ENCODE results near the gene PGBD5.
"Not testable (repeated sequence)": the region's sequence is repeated elsewhere in the genome, so short reads cannot be mapped to it uniquely, and the experiment has no call there.

The PGBD5 gene, protein sequence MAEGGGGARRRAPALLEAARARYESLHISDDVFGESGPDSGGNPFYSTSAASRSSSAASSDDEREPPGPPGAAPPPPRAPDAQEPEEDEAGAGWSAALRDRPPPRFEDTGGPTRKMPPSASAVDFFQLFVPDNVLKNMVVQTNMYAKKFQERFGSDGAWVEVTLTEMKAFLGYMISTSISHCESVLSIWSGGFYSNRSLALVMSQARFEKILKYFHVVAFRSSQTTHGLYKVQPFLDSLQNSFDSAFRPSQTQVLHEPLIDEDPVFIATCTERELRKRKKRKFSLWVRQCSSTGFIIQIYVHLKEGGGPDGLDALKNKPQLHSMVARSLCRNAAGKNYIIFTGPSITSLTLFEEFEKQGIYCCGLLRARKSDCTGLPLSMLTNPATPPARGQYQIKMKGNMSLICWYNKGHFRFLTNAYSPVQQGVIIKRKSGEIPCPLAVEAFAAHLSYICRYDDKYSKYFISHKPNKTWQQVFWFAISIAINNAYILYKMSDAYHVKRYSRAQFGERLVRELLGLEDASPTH

DNA sequence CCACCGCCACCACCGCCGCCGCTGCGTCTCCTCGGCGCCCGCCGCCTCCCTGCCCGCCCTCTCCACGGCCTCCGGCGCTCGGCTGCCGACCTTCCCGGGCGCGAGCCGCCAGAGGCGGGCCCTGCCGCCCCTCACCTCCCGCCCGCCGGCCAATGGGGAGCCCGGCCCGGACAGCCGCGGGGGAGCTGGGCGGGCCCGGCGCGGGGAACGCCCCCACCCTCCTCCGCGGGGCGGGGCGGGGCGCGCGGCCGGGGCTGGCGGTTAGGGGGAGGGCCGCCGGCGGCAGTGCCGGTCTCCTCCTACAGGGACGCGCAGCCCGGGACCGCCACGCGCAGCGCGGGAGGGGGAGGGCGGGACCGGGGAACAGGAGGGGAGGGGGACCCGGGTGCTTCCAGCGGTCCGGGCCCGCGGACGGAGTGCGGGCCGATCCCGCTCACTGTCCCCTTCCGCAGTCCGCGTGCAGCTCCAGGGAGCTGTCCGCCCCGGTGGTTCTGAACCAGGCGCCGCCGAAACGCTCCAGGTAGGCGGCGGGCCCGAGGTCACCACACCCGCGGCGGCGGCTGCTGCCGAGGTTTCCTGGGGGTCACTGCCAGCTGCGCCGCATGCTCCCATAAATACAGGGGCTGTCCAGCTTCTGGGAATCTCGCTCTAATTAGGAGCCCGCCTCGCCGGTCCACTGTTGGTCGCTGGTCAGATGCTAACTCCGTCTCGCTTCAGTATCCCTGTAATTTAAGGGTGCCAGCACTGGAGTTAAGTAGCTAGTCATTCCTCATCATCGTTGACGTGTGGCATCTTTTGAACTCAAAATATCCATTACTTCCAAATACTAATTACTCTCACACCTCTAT, at the start of gene PGBD5:
TSS of gene PGBD5 (minus strand) at position 87 of the 848 bp plus-strand sequence. CDS start 404 bp downstream, outside the sequence.
- DNase-seq (ENCODE audit: low read depth, low spot score), result peak; percentile 88

DNA sequence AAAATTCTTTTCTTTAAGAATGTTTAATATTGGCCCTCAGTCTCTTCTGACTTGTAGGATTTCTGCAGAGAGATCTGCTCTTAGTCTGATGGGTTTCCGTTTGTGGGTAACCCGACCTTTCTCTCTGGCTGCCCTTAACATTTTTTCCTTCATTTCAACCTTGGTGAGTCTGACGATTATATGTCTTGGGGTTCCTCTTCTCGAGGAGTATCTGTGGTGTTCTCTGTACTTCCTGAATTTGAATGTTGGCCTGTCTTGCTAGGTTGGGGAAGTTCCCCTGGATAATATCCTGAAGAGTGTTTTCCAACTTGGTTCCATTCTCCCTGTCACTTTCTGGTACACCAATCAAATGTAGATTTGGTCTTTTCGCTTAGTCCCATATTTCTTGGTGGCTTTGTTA, 48.8 kb upstream of the PGBD5 start:
- not testable (repeated sequence) for DNase-seq (ENCODE audit: low read depth, low spot score)

DNA sequence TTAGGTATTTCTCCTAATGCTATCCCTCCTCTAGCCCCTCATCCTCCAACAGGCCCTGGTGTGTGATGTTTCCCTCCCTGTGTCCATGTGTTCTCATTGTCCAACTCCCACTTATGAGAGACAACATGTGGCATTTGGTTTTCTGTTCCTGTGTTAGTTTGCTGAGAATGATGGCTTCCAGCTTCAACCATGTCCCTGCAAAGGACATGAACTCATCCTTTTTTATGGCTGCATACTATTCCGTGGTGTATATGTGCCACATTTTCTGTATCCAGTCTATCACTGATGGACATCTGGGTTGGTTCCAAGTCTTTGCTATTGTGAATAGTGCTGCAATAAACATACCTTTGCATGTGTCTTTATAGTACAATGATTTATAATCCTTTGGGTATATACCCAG, 44.6 kb upstream of the PGBD5 start:
- not testable (repeated sequence) for DNase-seq (ENCODE audit: low read depth, low spot score)

DNA sequence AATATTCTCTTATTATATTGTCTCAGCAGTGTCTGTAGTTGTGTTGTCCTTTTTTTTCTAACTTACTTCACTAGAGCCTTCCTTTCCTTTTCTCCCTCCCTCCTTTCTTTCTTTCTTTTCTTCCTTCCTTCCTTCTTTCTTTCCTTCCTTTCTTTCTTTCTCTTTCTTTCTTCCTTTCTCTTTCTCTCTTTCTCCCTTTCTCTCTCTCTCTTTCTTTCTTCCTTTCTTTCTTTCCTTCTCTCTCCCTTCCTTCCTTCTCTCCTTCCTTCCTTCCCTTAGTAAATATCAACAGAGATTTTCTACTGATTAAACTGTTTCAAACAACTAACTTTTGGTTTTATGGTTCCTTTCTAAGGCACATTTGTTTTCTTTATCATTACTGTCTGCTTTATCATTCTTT, 43.1 kb upstream of the PGBD5 start:
- no peak for DNase-seq (ENCODE audit: low read depth, low spot score)

DNA sequence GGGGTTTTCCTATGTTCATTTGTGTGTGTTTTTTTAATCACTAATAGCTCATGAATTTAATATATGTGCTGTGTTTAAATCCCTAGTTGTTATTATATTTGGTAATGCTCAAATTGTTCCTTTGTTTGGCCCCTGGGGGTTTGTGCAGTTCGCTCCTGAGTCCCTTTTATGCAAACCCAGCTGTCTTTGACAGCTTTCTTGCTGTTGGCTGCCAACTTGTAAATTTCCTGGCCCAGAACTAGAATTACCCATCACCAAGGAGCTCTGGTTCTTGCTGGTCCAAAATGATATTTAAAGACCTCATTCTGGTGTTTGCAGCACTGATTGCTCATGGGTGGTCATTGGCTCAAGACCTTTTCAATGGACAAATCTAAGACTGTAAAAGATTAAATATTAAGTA, 39.6 kb upstream of the PGBD5 start:
- DNase-seq (ENCODE audit: low read depth, low spot score), result no peak

DNA sequence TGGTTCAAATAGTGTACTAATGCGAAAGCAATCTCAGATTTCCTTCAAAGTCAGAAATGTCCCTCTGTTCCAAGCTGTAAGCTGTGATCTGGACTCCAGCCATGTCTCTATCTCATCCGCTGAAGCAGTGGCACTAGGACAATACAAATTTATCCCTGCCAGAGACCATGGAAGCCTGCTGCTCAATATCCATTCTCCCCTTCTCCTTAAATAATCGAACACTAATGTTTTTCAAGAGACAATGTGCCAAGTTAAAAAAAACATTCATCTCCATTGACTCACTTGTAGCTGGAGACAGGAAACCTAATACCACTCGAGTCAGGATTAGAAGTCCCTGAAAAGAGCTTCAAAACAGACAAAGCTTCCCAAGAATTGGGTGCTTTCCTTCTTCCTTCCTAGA, 38.5 kb upstream of the PGBD5 start:
- DNase-seq (ENCODE audit: low read depth, low spot score), result peak; percentile 1

DNA sequence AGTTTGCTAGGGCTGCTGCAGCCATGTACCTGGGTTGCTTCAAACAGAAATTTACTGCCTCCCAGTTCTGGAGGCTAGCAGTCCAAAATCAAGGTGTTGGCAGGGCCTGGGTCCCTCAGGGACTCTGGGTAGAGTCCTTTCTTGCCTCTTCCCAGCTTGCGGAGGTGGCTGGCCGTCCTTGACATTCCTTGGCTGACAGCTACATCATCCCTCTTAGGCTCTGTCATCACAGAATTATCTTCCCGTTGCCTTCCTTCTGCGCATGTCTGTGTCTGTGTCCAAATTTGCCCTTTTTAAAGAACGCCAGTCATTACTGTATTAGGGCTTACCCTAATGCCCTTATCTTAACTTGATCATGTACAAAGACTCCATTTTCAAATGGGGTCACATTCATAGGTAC, 37.6 kb upstream of the PGBD5 start:
- DNase-seq (ENCODE audit: low read depth, low spot score), result no peak

DNA sequence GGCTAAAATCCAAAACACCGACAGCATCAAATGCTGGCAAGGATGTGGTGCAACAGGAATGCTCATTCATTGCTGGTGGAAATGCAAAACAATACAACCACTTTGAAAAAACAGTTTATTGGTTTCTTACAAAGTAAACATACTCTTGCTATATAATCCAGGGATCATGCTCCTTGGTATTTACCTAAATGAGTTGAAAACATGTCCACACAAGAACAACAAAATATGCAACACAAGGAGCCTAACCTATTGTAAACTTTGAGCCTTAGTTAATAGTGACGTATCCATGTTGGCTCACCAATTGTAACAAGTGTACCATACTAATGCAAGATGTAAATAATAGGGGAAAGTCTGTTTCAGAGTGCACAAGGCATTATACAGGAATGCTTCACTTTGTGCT, 37.2 kb upstream of the PGBD5 start:
- DNase-seq (ENCODE audit: low read depth, low spot score), result no peak

DNA sequence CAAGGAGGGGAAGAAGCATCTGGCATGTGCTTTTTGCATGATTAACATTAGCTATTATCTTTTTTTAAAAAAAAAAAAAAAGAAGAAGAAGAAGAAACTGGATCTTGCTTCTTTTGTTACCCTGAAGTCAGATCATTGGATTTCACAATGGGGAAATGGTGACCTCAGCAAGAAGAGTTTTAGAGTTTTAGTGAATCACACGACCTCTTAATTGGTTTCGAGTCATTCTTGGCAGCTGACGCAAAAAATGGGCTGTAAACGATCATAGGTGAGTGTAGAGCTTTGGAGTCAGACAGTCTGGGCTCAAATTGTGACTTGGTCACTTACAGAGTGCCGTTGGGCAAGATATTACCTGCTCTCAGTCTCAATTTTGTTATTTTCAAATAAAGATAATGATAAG, 33.3 kb upstream of the PGBD5 start:
- DNase-seq (ENCODE audit: low read depth, low spot score), result peak; percentile 12

DNA sequence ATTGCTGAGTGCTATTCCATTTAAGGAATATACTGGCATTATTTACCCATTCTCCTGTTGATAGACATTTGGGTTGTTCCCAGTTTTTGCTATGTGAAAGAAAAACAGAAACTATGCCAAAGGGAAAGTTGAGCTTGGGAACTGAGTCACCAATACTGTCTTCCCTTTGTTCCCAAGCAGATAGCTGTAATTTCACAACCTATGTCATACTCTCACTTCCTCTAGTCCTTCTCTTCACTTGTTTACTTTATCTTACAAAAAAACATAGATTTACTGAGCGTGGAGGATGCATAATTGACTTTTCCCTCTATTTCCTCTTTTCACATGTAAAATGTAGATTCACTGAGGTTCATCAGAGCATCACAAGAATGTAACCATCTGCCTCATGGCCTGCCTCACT, 32.4 kb upstream of the PGBD5 start:
- peak; percentile 15 for DNase-seq (ENCODE audit: low read depth, low spot score)

DNA sequence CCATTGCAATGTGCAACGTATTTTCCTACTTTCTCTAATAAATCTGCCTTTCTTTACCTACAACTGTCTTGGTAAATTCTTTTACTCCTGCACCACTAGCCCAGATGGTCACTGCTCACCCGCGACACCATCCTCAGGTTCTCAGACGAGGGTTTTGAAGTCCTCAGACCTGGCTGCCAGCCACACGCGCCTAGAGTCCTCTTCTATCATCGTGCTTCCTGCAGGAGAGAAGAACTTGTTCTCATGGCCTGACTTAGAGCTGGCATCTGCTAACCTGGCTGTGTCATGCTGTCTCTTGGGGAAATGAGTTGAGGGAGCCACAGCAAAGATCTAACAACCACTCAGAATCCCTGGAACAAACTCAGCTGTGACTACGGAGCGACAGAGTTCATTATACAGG, 30.3 kb upstream of the PGBD5 start:
- DNase-seq (ENCODE audit: low read depth, low spot score), result no peak

DNA sequence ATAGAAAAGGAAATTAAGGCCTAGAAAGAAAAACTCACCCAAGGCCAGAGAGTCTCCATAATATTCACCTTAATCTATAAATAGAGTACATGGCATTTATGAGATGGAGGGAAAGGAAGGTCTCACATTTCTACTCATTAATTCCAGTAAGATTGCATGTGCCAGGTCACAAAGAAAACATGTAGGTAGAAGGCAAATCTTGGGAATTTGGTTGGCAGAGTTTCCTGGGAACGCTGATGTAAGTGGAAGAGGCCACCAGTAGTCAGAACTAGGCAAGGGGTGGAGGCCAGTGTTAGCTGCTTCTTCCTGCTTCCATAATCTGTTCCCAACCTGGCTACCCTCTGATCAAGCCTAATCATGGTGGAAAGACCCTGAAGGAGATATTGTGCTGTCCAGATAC, 29.2 kb upstream of the PGBD5 start:
- no peak for DNase-seq (ENCODE audit: low read depth, low spot score)

DNA sequence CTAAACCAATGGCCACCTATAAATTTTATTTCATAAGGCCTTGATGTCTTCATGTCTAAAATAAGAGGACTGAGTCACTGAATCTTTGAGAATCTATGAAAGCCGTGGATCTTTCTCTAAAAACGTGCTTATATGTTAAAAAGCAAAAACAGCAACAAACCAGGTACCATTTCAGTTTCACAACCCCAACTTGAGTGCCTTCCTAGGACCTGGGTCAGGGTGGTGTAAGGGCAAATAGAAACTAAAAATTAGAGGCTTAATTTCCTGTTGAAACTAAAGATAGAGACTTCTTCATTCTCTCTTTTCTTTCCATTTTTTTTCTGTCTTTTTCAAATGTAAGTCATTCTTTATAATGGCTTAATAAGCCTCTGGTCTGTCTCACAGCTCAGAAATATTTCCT, 27.2 kb upstream of the PGBD5 start:
- no peak for DNase-seq (ENCODE audit: low read depth, low spot score)

DNA sequence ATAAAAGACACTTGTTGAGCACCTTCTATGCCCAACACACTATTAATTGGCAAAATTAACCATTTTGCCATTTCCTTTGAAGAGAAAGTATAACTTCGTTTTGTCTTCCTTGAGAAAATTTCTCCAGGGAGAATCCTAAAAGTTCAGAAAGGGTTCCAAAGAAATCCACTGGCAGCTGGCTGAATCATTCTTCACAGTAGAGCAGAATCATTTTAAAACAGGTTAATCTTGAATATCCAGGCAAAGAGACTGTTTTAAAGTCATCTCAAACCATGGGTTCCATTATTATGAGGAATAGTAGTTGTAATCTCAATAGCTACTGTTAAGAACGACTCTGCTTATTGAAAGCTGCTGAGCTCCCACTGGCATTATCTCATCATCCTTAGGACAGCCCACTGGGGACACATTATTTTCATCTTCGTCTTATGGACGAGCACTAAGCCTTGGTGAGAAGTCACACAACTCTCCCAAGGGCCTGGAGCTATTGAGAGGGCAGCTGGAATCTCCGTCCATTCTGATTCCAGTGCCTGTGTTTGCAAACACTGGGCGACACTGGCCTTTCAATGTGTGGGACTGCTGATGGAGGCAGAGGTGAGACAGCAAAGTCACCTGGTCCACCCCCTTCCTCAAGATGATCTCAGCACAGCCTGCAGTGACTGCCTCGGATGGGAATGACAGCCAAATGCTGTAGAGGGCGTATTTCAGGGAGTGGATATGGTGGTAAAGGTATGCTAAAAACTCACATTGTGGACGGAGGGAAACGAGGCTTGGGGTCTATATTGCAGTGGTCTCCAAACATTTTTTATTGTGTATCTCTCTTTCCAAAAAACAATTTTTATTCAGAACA, 15.3 kb upstream of the PGBD5 start:
- DNase-seq (ENCODE audit: low read depth, low spot score), result no peak

DNA sequence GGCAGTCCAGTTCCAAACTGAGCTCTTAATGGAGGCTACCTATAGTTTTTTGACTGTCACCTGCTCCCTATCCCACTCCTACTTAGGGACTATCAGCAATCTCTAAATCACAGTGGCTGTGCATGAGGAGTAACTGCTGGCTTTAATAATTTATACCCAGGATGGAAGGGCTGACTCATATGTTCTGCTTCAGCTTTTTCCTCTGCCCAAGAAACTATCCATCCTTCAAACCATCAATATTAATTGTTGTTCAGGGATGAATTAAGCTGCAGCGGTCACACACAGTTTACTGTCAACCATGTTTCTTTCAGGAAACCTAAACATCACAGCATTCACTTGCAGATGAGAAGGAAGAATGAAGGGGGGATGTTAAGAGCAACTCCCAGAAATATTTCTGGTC, 9.0 kb upstream of the PGBD5 start:
- DNase-seq (ENCODE audit: low read depth, low spot score), result no peak

DNA sequence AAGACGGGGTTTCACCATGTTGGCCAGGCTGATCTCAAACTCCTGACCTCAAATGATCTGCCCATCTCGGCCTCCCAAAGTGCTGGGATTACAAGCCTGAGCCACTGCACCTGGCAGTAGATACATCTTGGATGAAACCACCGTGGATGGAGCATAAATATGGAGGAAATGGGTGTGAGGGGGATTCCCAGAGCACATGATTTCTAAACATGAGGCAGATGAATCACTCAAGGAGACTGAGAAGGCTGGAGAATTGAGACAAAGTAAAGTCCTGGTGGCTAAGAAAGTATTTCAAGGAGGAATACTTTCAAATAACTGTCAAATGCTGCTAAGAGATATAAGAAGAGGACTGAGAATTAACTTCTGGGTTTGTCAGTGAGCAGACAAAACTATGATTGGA, 5.4 kb upstream of the PGBD5 start:
- no peak for DNase-seq (ENCODE audit: low read depth, low spot score)

DNA sequence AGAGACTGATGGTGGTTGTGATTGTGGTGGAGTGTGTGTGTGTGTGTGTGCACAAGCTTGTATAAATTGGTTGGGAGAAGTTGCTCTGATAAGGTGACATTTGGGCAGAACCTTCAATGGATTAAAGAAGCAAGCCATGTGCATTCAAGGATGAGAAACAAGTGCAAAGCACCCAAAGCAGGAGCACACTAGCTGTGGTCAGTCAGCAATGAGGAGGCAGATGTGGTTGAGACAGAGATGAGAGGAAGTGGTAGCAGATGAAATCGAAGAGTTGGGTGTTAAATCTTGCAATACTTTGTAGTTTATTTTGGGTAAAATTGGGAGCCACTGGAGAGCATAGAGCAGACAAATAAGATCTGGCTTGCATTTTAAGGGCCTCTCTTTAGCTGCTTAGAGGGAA, 4.4 kb upstream of the PGBD5 start:
- no peak for DNase-seq (ENCODE audit: low read depth, low spot score)

DNA sequence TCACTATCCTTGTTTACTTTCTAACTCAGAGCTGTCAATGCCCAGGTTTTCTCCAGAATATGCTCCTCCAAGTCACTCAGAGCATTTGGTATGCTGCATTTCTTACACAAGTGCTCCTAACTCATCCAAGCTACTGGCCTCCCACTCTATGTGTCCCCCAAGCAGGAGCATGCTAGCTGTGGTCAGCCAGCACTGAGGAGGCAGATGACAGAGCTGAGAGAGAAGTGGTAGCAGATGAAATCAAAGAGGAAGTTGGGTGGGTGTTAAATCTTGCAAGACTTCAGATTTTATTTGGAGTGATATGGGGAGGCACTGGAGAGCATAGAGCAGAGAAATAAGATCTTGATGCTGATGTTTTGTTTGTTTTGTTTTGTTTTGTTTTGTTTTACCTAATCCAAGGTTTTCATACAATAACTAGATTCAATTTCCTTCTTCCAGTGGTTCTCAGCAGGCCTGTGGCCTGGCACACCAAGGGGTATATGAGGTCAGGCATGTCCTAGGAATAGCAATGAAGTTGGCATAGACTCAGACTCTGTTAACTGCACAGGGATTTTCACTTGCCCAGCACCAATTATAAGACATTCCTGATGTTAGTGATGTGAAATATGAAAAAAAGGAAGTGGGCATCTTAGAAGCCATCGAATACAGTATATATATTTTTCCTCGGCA, 3.1 kb upstream of the PGBD5 start:
- no peak for DNase-seq (ENCODE audit: low read depth, low spot score)

DNA sequence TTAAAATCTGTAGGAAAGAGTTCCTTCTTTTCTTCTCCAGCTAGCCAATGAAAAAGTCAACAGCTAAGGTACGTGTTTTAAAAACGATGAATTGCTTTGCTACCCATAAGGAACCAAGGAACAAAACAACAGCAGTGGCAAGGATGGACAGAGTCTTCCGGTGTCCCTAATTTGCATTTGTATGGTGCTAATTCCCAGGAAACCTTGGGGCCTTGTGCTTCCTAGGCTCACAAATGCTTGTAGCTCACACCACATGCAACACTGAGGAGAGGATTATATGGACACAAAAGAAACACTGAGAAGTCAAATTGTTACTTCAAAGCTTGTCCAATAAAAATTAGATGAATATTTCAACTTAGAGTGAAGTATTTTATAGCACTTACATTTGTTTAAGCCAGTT, 1.8 kb upstream of the PGBD5 start:
- DNase-seq (ENCODE audit: low read depth, low spot score), result no peak

DNA sequence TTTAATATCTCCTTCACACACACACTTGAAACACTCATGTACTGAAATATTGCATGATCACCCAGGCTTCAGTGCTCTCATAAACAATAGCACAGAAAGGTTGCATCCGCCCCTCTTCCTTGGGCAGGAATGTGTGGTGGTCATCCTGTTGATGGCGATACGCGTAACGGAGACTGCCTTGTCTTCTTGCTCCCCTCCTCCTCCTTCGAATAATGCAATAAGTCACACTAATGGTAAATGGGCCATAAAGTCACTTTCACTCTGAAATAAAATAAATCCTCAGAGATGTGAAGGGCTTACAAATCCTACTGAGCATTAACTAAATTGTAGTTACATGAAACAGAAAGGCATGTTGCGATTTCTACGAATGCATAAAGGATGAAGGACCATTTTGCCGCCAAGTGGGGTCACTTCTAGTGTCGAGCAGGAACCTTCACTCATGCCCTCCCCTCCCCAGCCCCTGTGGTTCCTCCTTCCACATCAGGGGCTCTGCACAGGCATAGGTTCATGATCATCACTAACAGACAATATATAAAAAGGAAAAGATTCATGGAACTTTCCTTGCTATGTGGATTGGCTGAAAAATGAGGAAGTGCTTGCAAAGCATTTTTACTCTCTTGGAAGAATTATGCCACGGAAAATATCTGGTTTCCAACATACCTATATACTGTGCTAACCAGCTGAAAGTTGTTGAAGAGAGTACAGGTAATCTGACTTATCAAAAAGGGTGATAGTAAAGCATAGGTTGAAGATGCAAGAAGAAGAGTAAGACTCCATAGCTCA, 1.2 kb upstream of the PGBD5 start:
- no peak for DNase-seq (ENCODE audit: low read depth, low spot score)

Data from astrocyte of the hippocampus (primary cell).